Left hindlimb (tissue), 1 donor: ENCODE measurements around the gene TMEM256.

Experiments
- DNase-seq: peaks from one replicate; pipeline ENCODE4 v3.0.0-alpha.2; 2018

Gene TMEM256

DNA sequence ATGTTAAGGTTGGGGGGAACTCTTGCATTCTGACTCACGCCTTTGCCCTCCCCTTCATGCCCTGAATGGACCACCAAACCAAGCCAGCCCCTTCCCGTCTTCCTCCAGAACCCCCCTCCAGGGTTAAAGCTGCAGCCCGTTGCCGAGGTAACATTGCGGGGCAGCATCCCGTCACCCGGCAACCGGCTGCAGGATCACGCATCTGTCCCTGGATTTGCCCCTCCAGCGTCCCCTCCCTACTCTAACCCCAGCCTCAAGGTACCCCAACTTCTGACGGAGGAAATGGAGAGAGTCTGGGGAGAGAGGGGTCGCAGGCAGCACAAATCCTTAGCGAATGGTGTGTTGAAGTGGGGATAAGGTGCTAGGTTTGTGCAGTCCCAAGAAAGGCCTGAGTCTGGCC, 3.2 kb upstream of the TMEM256 start:
- DNase-seq = no peak

DNA sequence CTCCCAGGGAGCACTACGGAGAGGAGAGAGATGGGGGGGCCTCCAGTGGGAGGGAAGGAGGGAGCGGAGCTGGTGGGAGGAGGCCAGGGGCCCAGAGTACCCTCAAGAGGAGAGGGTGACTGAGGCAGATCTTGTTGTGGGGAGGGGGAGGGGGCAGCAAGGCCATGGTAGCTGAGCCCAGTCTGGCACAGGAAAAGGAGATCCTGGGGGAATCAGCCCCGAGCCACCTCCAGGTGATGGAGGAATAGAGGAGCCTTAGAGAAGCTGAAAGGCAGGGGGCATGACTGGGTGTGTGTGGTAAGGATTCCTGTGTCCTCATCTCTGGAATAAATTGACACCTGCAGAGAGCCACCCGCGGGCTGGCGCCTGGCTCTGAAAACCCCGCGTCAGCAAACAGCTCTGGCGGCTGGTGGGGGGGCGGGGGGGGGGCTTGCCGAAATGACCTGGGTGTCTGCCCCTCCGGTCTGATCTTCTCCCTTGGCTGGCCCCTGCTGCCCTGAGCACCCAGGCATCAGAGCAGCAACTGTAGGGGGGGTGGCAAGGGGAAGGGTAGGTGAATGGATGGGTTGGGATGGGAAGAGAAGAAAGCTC, 2.4 kb upstream of the TMEM256 start:
- no peak for DNase-seq

- peak; percentile 54 for DNase-seq
Observed at GRCh38 chr17:7405350-7406234, 1.7 kb upstream of the TMEM256 start.

GRCh38 chr17:7404737-7405349, 946 bp upstream of the TMEM256 start:
- peak; percentile 76 for DNase-seq

DNA sequence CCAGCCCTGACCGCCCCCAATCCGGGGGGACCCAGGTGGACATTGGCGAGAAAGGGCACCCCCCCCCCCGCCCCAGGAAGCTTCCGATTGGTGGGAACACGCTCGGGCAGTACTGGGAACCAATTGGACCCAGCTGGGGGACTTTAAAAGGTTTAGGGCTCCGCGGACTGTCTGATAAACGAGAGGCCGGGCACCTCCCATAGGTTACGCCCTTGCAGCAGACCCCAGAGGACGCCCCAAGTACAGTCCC, 245 bp downstream of the TMEM256 start:
- DNase-seq = no peak

- no peak for DNase-seq
Observed at GRCh38 chr17:7403043-7403726, 712 bp downstream of the TMEM256 start.

- DNase-seq = peak; percentile 7
Observed at GRCh38 chr17:7398612-7399011, 5.3 kb downstream of the TMEM256 start.

DNA sequence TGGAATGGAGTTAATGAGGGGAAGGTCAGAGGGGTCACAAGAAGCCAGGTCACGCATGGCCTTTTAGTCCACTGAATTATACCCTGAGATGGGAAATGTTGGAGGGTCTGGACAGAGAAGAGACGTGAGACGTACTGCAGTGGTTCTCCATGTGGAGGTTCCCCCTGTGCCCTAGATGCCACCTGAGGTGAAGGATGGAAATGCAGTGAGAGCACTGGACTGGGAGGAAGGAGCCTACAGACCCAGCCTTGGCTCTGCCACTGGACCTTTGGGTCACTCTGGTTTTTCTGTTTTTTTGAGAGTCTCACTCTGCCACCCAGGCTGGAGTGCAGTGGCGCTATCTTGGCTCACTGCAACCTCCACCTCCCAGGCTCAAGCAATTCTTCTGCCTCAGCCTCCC, 7.8 kb downstream of the TMEM256 start:
- DNase-seq = peak; percentile 18

DNA sequence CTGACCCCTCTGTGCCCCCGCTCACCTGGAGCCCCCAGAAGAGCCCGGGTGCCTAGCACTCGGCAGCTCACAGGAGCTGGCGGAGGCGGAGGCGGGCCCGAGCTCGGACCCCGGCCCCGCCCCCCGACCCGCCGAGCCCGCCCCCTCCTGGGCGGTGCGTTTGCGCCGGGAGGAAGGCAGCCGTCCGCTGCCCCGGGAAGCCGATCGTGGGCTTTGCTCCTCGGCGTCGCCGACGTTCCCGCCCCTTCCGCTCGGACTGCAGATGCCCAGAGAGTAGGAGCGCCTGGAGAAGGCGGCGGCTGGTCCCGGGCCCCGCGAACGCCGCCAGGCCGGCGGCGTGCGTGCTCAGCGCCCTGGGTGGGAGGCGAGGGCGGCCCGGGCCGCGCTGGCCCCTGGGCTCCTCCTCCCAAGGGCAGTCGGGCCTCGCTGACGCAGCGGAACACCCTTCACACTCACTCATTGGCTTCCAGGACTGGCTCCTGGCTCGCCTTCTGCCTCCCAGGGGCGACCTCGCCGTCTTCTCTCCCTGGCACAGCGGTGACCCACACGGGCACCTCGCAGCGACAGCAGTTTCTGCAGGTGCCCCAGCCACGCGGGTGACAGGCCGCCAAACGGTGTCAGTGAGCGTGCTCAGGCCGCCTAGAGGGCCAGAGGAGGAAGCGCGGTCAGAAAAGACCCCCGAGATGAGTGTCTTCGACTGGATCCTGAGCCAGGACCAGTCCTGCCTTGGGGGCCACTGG, 9.3 kb downstream of the TMEM256 start, which contains the start of gene PLSCR3:
TSS of gene PLSCR3 (minus strand) at position 74 of the 740 bp plus-strand sequence. CDS start 415 bp downstream, outside the sequence.
- peak; percentile 92 for DNase-seq

DNA sequence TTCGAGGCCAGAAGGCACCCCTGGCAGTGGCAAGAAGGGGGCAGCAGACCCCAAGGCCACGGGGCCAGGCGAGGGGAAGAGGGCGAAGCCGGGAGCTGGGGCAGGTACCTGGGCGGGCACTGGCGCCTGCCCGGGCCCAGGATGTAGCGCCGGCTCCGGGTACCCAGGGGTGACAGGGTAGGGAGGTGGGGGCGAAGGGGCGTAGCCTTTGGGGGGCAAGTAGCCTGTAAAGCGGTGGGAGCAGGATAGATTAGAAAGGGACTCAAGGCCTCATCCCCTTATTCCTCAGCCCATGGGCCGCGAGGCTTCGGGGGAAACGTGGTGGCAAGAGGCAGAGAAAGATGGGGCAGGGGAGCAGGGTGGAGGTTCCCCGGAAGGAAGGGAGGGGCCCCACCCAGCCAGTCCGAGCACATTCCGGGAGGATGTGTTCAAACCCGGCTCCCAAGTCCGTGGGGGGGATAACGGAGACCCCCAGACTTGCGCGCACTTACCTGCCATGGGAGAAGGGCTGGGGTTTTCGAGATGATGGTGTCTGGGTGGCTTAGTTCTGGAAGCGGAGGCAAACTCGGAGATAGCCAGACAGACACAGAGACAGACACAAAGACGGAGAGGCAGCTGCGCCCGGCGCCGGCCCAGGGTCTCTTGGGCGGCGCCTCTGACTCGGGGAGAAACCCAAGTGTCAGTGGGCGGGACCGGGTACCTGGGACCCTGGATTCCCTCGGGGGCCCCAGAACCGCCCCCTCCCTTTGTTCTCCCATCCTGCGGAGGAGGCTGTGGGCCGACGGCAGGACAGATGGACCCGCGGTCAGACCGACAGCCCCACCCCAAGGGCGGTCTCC, 10.1 kb downstream of the TMEM256 start:
- DNase-seq = no peak

DNA sequence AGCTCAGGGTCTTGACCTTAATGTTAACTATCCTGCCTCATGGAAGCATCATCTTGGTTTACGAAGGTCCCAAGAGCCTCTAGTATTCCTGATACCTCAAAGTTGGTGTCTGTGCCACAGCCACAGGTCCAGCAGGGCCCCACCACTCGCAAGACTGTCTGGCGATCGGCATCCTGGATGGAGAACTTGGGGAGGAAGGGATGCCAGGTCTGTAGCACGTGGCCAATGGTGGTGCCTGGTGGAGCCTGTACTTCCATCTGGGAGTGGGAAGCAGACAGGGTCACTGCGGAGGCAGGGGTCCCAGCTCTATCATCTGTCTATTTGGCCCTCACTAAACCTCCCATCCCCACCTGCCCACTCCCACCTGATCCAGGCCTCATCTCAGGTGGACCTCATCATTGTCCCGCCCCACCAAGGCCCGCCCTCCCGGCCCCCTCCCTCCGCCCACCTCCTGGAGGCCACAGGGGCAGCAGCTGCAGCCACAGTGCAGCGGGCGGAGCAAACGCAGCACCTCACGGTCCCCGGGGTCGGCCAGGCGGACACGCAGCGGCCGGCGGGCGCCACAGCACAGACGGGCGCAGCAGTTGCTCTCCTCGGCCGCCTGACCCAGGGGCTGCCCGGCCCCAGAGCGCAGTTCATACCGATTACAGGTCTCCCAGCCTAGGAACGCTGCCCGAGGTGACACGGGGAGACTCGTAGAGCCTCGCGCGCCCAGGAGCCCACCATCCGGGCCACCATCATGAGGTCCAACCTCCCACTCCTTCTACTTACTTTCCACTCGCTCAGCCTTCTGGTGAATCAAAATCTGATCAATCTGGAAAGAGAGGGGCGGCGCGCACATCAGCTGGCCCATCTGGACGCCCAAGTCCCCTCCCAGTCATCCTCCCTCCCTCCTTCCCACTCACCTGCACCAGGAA, 10.9 kb downstream of the TMEM256 start:
- no peak for DNase-seq

DNA sequence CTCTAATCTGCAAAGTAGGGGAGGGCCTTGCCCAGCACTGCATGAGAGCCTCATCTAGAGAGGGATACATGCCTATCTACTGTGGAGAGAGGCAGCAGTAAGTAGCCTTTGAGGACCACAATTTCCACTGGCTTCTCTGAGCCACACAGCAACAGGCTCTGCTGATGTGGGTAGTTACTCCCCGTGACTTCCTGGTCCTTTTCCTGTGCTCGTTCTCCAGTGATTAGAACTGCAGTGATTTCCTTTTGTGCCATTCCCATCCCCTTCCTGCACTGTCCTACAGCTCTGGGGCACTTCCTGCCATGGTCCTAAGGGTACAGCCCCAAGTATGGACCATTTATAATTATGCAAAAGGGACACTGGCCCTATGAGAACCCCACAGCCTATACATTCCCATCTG, 12.6 kb downstream of the TMEM256 start:
- DNase-seq = no peak

GRCh38 chr17:7389924-7390910, 13.7 kb downstream of the TMEM256 start:
- no peak for DNase-seq

GRCh38 chr17:7388856-7389255, 15.0 kb downstream of the TMEM256 start:
- DNase-seq = no peak

GRCh38 chr17:7384489-7385081, 19.3 kb downstream of the TMEM256 start:
- no peak for DNase-seq

DNA sequence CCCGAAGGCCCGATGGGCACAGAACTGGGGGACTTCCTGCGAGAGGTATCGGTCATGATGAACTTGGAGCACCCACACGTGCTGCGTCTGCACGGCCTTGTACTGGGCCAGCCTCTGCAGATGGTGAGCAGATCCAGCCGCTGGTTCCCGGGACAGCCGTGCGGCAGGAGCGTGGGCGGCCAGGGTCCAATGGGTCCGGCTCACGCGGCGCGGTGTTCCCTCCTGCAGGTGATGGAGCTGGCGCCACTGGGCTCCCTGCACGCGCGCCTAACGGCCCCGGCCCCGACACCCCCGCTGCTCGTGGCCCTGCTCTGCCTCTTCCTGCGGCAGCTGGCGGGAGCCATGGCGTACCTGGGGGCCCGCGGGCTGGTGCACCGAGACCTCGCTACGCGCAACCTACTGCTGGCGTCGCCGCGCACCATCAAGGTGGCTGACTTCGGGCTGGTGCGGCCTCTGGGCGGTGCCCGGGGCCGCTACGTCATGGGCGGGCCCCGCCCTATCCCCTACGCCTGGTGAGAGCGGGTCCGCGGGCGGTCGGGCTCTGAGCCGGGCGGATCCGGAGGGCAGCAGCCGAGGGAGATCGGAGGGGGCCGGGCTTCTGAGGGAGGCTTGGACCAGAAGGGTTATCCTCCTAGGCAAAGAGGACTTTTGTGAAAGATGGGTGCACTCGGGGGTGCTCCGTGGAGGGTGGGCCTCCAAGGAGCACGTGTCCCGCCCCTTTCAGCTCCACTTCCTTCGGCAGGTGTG, 20.0 kb downstream of the TMEM256 start:
- peak; percentile 61 for DNase-seq

GRCh38 chr17:7383371-7383741, 20.5 kb downstream of the TMEM256 start:
- DNase-seq = no peak

DNA sequence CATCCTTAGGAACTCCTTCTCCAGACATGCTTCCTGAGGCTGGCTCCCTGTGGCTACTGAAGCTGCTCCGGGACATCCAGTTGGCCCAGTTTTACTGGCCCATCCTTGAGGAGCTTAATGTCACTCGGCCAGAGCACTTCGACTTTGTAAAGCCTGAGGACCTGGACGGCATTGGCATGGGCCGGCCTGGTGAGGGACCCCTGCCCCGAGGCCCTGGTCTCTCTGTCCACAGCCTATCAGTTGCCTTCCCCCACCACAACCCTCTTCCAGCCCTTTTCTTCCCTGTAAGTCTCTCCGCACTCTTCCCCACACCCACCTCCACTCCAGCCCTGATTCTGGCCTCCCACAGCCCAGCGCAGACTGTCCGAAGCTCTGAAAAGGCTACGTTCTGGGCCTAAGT, 21.0 kb downstream of the TMEM256 start:
- DNase-seq = no peak
